Immature natural killer cell (primary cell): ENCODE results near the gene CCHCR1. TPM values are rescaled to one million over a fixed set of nuclear protein-coding genes. Genes with fewer than 3 reads are reported as not detected.
"Not testable (repeated sequence)": the region's sequence is repeated elsewhere in the genome, so short reads cannot be mapped to it uniquely, and the experiment has no call there.

Source experiments
- DNase-seq, 3 donors: peaks; one replicate each; pipeline ENCODE4 v3.0.0; 2022; ENCODE audit warnings: mixed read lengths in 1 of 3
- H3K27ac Mint-ChIP-seq, 6 donors: one replicate each; pipeline ENCODE4 v1.8.0; 2020; ENCODE audit warnings: mixed read lengths in 6 of 6, mild to moderate bottlenecking in 5 of 6, inconsistent platforms in 4 of 6, moderate library complexity in 3 of 6
- H3K27me3 Mint-ChIP-seq, 3 donors: one replicate each; pipeline ENCODE4 v1.8.0; 2020 to 2021; ENCODE audit warnings: low read depth in 3 of 3, mild to moderate bottlenecking in 3 of 3, mixed read lengths in 3 of 3, moderate library complexity in 3 of 3, inconsistent platforms in 1 of 3
- H3K36me3 Mint-ChIP-seq, 3 donors: one replicate each; pipeline ENCODE4 v1.8.0; 2020; ENCODE audit warnings: mixed read lengths in 3 of 3, inconsistent platforms in 2 of 3, mild to moderate bottlenecking in 2 of 3
- H3K4me1 Mint-ChIP-seq, 2 donors: one replicate each; pipeline ENCODE4 v1.8.0; 2020; ENCODE audit warnings: inconsistent platforms in 2 of 2, mild to moderate bottlenecking in 2 of 2, mixed read lengths in 2 of 2, moderate library complexity in 1 of 2
- H3K4me3 Mint-ChIP-seq, 5 donors: one replicate each; pipeline ENCODE4 v1.8.0; 2020; ENCODE audit warnings: mild to moderate bottlenecking in 5 of 5, mixed read lengths in 5 of 5, inconsistent platforms in 3 of 5, moderate library complexity in 3 of 5
- H3K9me3 Mint-ChIP-seq, 6 donors: one replicate each; pipeline ENCODE4 v1.8.0; 2020; ENCODE audit warnings: mild to moderate bottlenecking in 6 of 6, mixed read lengths in 6 of 6, inconsistent platforms in 4 of 6, moderate library complexity in 3 of 6
- polyA plus RNA-seq, 3 donors: library from polyadenylated mRNA; unstranded; fragments of 300-500 nt; fragmentation: Illumina TruSeq; gene quantifications; one replicate each; pipeline ENCODE4 v1.2.3, GENCODE V29; 2021

The CCHCR1 gene
- polyA plus RNA-seq, 3 donors from 2014 or later: 0.42 to 6.1 (median 4.8) TPM

DNA sequence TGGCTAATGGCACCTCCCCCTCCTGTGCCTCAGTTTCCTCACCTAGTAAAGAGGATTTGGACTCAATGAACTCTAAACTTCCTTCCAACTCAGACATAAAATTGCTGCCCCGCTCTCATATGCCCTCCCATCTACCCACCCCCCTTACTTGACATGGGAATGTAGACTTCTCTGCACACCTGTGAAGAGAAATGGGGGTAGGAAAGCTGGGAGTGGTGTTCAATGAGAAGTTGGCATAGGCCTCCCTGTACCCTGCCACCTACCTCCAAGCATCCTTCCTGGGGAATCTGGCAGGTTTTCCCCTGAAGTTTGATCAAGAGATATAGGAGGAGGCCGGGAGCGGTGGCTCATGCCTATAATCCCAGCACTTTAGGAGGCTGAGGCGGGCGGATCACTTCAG is 16.8 kb upstream of the CCHCR1 start:
- DNase-seq: no peak
- H3K4me1 Mint-ChIP-seq: peaks cover 9 to 12% of the 10 kb centered on the region in 2 donors
- H3K36me3 Mint-ChIP-seq: no peaks in the 10 kb centered on the region
- no peaks in the 10 kb centered on the region for H3K9me3 Mint-ChIP-seq
- no peak overlapping the region for H3K27ac Mint-ChIP-seq
- H3K4me3 Mint-ChIP-seq: no peak overlapping the region
- peaks cover 0 to 6% (median 4%) of the 10 kb centered on the region in 3 donors for H3K27me3 Mint-ChIP-seq

GRCh38 chr6:31173406-31173805 is 15.8 kb upstream of the CCHCR1 start:
- no peaks in the 10 kb centered on the region for H3K36me3 Mint-ChIP-seq
- H3K4me3 Mint-ChIP-seq: no peak overlapping the region
- H3K9me3 Mint-ChIP-seq: no peaks in the 10 kb centered on the region
- H3K27ac Mint-ChIP-seq: no peak overlapping the region
- H3K27me3 Mint-ChIP-seq: peaks cover 0 to 4% (median 4%) of the 10 kb centered on the region in 3 donors
- peaks cover 9% of the 10 kb centered on the region in 2 donors for H3K4me1 Mint-ChIP-seq
- DNase-seq: no peak

GRCh38 chr6:31172973-31173384 is 15.4 kb upstream of the CCHCR1 start:
- DNase-seq: no peak
- peaks cover 9% of the 10 kb centered on the region in 2 donors for H3K4me1 Mint-ChIP-seq
- no peak overlapping the region for H3K4me3 Mint-ChIP-seq
- no peaks in the 10 kb centered on the region for H3K9me3 Mint-ChIP-seq
- H3K27ac Mint-ChIP-seq: no peak overlapping the region
- peaks cover 0 to 4% (median 4%) of the 10 kb centered on the region in 3 donors for H3K27me3 Mint-ChIP-seq
- H3K36me3 Mint-ChIP-seq: no peaks in the 10 kb centered on the region

DNA sequence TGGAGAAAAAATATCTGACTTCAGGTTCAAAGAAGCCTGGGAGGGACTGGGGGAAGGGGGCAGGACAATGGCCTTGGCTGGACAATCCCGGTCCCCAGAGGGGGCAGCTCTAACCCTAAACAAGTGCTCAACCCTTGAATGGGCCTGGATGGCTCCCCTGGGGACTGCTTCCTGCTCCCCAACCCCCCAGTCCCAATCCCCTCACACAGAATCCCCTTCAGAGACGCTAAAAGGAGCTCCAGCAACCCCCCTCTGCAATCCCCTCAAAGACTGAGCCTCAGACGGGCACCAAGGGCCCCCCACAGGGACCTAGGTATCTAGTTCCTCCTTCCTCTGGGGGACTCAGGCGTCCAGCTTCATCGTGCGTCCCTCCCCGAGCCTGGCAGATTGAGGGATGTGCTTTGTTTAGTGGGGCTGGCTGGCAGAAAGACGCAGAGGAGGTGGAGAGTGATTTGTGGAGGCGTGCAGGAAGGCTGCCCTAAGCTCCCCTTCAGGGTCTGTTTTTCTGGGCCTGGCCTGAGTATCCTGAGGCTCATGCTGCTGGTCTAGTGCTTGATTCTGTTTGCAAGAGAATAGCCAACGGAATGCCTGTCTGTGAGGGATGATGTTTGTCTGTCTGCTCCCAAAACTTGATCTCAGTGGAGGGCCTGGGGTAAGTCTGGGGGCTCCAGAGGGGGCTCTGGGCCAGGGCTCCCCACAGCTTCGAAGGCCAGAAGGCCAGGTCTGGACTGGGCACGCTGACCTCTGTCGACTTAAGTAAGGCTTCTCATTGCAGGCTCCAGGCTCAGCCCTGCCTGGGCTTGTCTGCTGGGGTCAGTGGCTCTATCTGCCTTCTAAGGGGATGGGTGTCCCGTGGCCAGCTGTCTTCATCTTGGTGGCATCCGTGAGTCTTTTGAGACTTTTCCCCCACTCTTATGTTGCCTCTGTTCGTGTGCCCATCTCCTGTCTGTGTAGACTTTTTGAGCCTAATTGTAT is 14.6 kb upstream of the CCHCR1 start:
- no peaks in the 10 kb centered on the region for H3K9me3 Mint-ChIP-seq
- H3K27ac Mint-ChIP-seq: no peak overlapping the region
- no peaks in the 10 kb centered on the region for H3K36me3 Mint-ChIP-seq
- H3K4me3 Mint-ChIP-seq: no peak overlapping the region
- peaks cover 9% of the 10 kb centered on the region in 2 donors for H3K4me1 Mint-ChIP-seq
- peaks cover 0 to 4% (median 4%) of the 10 kb centered on the region in 3 donors for H3K27me3 Mint-ChIP-seq
- no peak for DNase-seq

GRCh38 chr6:31170987-31171671 is 13.5 kb upstream of the CCHCR1 start:
- peaks cover 6 to 7% of the 10 kb centered on the region in 2 donors for H3K4me1 Mint-ChIP-seq
- no peak overlapping the region for H3K4me3 Mint-ChIP-seq
- no peak for DNase-seq
- H3K9me3 Mint-ChIP-seq: no peaks in the 10 kb centered on the region
- no peak overlapping the region for H3K27ac Mint-ChIP-seq
- peaks cover 0 to 4% (median 2%) of the 10 kb centered on the region in 3 donors for H3K27me3 Mint-ChIP-seq
- no peaks in the 10 kb centered on the region for H3K36me3 Mint-ChIP-seq

DNA sequence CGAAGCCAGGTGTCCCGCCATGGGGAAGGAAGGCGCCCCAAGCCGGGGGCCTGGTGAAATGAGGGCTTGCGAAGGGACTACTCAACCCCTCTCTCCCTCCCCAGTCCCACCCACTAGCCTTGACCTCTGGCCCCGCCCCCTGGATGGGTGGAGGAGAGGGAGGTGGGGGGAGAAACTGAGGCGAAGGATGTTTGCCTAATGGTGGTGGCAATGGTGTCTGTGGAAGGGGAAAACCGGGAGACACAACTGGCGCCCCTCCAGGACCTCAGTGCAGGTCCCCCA is 12.9 kb upstream of the CCHCR1 start, which contains the start of gene POU5F1:
Gene POU5F1 (minus strand): TSS at position 83 of the 282 bp plus-strand sequence. CDS start 62 bp downstream, at position 21.
- H3K27me3 Mint-ChIP-seq: peaks cover 0 to 1% (median 0%) of the 10 kb centered on the region in 3 donors
- H3K9me3 Mint-ChIP-seq: no peaks in the 10 kb centered on the region
- peaks cover 0 to 1% of the 10 kb centered on the region in 2 donors for H3K4me1 Mint-ChIP-seq
- no peaks in the 10 kb centered on the region for H3K36me3 Mint-ChIP-seq
- H3K4me3 Mint-ChIP-seq: no peak within 1 kb of the TSS
- no peak for DNase-seq
- H3K27ac Mint-ChIP-seq: peak within 1 kb of the TSS in 1 of 6 donors; percentile 58

DNA sequence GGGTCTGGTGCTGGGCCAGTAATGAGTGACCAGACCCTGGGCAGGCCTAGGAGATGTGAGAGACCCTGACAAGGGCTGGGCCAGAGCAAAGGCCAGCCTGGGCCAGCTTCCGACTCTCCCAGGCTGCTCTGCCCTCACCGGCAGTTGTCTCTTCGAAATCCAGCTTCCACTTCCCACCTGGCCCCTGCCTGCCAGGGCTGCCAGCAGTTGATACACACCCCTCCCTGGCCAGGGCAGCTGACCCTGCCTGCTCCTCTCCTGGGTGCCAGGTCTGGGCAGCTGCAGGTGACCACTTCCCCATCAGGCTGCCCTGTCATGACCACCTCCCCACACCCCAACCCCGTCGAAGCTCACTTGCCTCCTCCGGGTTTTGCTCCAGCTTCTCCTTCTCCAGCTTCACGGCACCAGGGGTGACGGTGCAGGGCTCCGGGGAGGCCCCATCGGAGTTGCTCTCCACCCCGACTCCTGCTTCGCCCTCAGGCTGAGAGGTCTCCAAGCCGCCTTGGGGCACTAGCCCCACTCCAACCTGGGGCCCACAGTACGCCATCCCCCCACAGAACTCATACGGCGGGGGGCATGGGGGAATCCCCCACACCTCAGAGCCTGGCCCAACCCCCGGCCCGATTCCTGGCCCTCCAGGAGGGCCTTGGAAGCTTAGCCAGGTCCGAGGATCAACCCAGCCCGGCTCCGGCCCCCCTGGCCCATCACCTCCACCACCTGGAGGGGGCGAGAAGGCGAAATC is 12.4 kb upstream of the CCHCR1 start:
- H3K4me1 Mint-ChIP-seq, DNase-seq, H3K36me3 Mint-ChIP-seq, H3K9me3 Mint-ChIP-seq, H3K4me3 Mint-ChIP-seq, H3K27me3 Mint-ChIP-seq, H3K27ac Mint-ChIP-seq: not testable (repeated sequence)

DNA sequence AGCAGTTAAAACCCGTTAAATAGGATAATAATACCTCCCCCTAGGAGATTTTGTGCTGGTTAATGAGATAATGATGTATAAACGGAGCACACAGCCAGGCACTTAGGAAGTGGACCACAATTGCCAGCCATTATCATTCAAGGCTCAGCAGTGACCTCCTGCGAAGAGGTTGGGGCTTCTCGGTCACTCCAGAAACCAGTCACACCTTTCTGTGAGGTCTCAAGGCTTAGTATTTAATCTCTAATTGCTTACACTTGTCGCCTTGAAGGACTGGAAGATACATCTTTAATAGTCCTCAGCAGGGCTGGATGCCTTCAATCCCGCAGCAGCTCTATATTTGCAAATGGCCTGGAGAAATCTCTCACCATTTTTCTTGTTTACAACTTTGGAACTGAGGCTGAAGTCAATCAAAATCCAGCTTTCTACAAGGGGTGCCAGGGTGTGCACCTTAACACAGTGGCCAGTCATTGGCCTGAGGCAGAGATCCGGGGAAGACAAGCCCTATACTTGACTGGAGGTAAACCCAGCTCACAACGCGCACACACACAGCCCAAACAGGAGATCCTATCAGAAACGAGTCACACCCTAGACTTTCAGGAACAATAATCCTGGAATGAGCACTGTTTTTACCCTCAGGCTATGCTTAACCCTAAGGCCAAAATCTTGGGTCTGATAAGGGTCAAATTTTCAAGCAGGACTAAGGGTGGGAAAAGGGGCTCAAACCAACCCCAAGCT is 11.7 kb upstream of the CCHCR1 start:
- H3K4me3 Mint-ChIP-seq: no peak overlapping the region
- no peaks in the 10 kb centered on the region for H3K4me1 Mint-ChIP-seq
- no peak for DNase-seq
- H3K27me3 Mint-ChIP-seq: no peaks in the 10 kb centered on the region
- H3K36me3 Mint-ChIP-seq: no peaks in the 10 kb centered on the region
- H3K27ac Mint-ChIP-seq: peak overlapping the region in 1 of 6 donors; percentile 58
- no peaks in the 10 kb centered on the region for H3K9me3 Mint-ChIP-seq

DNA sequence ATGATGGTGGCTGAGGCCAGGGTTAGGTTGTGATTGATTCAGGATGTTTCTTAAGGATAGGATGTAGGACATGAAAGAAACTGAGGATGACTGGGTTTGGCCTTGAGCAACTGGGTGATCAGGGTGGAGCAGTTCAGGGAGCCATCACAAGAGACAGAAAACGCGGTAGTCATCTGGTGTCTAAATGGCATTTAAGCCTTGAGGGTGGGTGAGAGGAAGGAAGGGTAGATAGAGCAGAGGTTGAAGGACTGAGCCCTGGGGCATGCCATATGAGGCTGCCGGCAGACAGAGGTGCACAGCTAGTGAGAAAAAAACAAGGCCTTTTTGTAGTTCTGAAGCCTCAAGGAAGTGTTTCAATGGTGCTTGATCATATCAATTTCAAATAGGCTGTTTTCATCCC is 11.0 kb upstream of the CCHCR1 start:
- no peaks in the 10 kb centered on the region for H3K36me3 Mint-ChIP-seq
- no peak for DNase-seq
- H3K27me3 Mint-ChIP-seq: no peaks in the 10 kb centered on the region
- no peaks in the 10 kb centered on the region for H3K4me1 Mint-ChIP-seq
- no peak overlapping the region for H3K4me3 Mint-ChIP-seq
- no peaks in the 10 kb centered on the region for H3K9me3 Mint-ChIP-seq
- peak overlapping the region in 1 of 6 donors; percentile 62 for H3K27ac Mint-ChIP-seq

DNA sequence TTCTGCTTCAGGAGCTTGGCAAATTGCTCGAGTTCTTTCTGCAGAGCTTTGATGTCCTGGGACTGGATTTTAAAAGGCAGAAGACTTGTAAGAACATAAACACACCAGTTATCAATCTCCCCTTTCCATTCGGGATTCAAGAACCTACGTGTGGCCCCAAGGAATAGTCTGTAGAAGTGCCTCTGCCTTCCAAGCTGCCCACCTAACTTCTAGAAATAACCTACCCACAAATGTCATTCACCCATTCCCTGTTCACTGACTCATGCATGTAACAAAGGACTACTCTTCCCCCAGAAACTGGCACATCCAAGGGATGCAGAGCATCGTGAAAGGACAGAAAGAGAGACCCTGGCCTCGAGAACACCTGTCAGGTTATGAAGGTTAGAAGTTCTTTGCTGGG is 8.4 kb upstream of the CCHCR1 start:
- no peaks in the 10 kb centered on the region for H3K4me1 Mint-ChIP-seq
- no peaks in the 10 kb centered on the region for H3K27me3 Mint-ChIP-seq
- DNase-seq: no peak
- no peak overlapping the region for H3K27ac Mint-ChIP-seq
- no peaks in the 10 kb centered on the region for H3K9me3 Mint-ChIP-seq
- no peaks in the 10 kb centered on the region for H3K36me3 Mint-ChIP-seq
- H3K4me3 Mint-ChIP-seq: no peak overlapping the region

DNA sequence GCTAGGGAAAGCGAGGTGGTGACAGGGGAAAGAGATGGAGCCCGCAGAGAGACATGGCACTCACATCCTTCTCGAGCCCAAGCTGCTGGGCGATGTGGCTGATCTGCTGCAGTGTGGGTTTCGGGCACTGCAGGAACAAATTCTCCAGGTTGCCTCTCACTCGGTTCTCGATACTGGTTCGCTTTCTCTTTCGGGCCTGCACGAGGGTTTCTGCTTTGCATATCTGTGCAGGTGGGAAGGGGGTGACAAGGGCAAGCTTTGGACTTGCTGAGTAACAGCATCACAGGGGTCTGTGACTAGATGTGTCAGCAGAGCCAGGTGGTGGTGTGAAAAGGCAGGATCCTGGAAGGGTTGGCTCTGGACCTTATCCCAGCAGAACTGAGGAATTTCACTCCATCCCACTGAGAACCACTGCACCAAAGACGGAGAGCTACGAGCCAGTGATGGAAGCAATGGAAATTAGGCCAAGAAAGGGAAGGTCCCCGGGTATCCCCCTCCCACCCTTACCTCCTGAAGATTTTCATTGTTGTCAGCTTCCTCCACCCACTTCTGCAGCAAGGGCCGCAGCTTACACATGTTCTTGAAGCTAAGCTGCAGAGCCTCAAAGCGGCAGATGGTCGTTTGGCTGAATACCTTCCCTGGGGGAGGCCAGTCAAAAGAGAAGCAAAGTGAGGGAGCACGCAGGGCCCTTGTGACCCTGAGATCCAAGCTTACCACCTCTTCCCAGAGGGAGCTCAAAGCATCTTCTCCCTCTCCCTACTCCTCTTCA is 7.6 kb upstream of the CCHCR1 start:
- DNase-seq, H3K36me3 Mint-ChIP-seq, H3K9me3 Mint-ChIP-seq, H3K4me3 Mint-ChIP-seq, H3K4me1 Mint-ChIP-seq, H3K27me3 Mint-ChIP-seq: not testable (repeated sequence)
- peak overlapping the region in 1 of 6 donors; percentile 58 for H3K27ac Mint-ChIP-seq

- H3K4me3 Mint-ChIP-seq, H3K27ac Mint-ChIP-seq, H3K9me3 Mint-ChIP-seq, H3K36me3 Mint-ChIP-seq, DNase-seq, H3K4me1 Mint-ChIP-seq, H3K27me3 Mint-ChIP-seq: not testable (repeated sequence)
These were observed 7.0 kb upstream of the CCHCR1 start for GRCh38 chr6:31164475-31165063.
